GM12878 (cell line): ENCODE results near the gene INTS6. TPM values are rescaled to one million over a fixed set of nuclear protein-coding genes. Genes with fewer than 3 reads are reported as not detected.

Experiments used
- ATAC-seq: fragments of 200-7000 bp; cut with Tn5 transposase; 3 replicates; pipeline ENCODE4 v1.9.1; 2020; ENCODE audit warnings: mild to moderate bottlenecking, moderate library complexity
- BruUV-seq: library from RNA; stranded (reverse); fragments of 400-500 nt; replicated peaks from 2 replicates; lab custom pipeline; 2021; lab: Mats Ljungman, UMichigan
- CTCF ChIA-PET: fragments of 300-600 bp; sonication (Branson Sonifier 250); formaldehyde crosslinking; extraction: SDS; loops from one replicate; lab custom pipeline; 2021; ENCODE audit warnings: inconsistent platforms; lab: Yijun Ruan, JAX
- POLR2A ChIA-PET: fragments of 350-600 bp; formaldehyde crosslinking; extraction: SDS; loops from one replicate; lab custom pipeline; 2021; ENCODE audit warnings: inconsistent platforms; lab: Charles Lee
- RAD21 ChIA-PET: fragments of 300-600 bp; sonication (Branson Sonifier 250); formaldehyde crosslinking; loops from one replicate; lab custom pipeline; 2023; ENCODE audit warnings: antibody characterized with exemption; ENCODE audit not compliant: unreplicated experiment; lab: Charles Lee
- SMC1A ChIA-PET: fragments of 300-600 bp; sonication (Branson Sonifier 250); formaldehyde crosslinking; loops from one replicate; lab custom pipeline; 2023; ENCODE audit not compliant: unreplicated experiment, uncharacterized antibody; lab: Charles Lee
- DNase-seq: peaks from one replicate; pipeline ENCODE4 v3.0.0-alpha.2; 2011; ENCODE audit warnings: low read depth, low spot score
- FAIRE-seq: peaks from 3 replicates; lab custom pipeline; 2011; peaks lifted over from hg19 to GRCh38; lab: Jason Lieb, UNC
- H2AFZ ChIP-seq: 2 replicates; pipeline ENCODE4 v1.6.0; 2011; ENCODE audit warnings: low read depth, low read length, control low read depth; ENCODE audit not compliant: control insufficient read depth
- H3K27ac ChIP-seq: 2 replicates; pipeline ENCODE4 v1.5.1; 2011; ENCODE audit warnings: control low read depth; ENCODE audit not compliant: control insufficient read depth, insufficient read depth
- H3K27me3 ChIP-seq, 2 experiments: replicated peaks in 1 of 2; 2 replicates each; pipeline versions ENCODE4 v1.6.0 to v1.6.1; 2011; ENCODE audit warnings: low read length in 1 of 2; ENCODE audit not compliant: control insufficient read depth in 2 of 2, insufficient read depth in 2 of 2
- H3K36me3 ChIP-seq, 2 experiments: 2 replicates each; pipeline ENCODE4 v1.5.1; 2011; ENCODE audit warnings: low read length in 1 of 2; ENCODE audit not compliant: control insufficient read depth in 2 of 2, insufficient read depth in 2 of 2
- H3K4me1 ChIP-seq: 2 replicates; pipeline ENCODE4 v1.6.1; 2011; ENCODE audit warnings: mild to moderate bottlenecking, low read length, moderate library complexity, mixed read lengths; ENCODE audit not compliant: control insufficient read depth, insufficient read depth
- H3K4me2 ChIP-seq: 2 replicates; pipeline ENCODE4 v1.6.0; 2011; ENCODE audit warnings: control low read depth; ENCODE audit not compliant: control insufficient read depth, insufficient read depth
- H3K4me3 ChIP-seq: fragments of 200-600 bp; sonication (generic); 2 replicates; pipeline ENCODE4 v1.5.1; 2016
- H3K79me2 ChIP-seq: 2 replicates; pipeline ENCODE4 v1.6.0; 2011; ENCODE audit warnings: low read length; ENCODE audit not compliant: control insufficient read depth, insufficient read depth
- H3K9ac ChIP-seq: 2 replicates; pipeline ENCODE4 v1.8.0; 2011; ENCODE audit warnings: low read length, control low read depth, mixed read lengths; ENCODE audit not compliant: control insufficient read depth, insufficient read depth
- H3K9me3 ChIP-seq: replicated peaks from 3 replicates; pipeline ENCODE4 v1.5.1; 2011; ENCODE audit warnings: mild to moderate bottlenecking, low read length; ENCODE audit not compliant: control insufficient read depth, insufficient read depth
- H4K20me1 ChIP-seq: 2 replicates; pipeline ENCODE4 v1.6.0; 2011; ENCODE audit not compliant: control insufficient read depth, insufficient read depth
- CREB1 ChIP-seq: IDR thresholded peaks from 2 replicates; pipeline ENCODE4 v1.6.1; 2012; ENCODE audit warnings: low read depth, mild to moderate bottlenecking, inconsistent platforms
- E4F1 ChIP-seq: fragments of 450-650 bp; IDR thresholded peaks from 2 replicates; pipeline ENCODE4 v1.6.1; 2018; ENCODE audit warnings: borderline replicate concordance, mild to moderate bottlenecking; ENCODE audit not compliant: partially characterized antibody
- EED ChIP-seq: sonication (generic); IDR thresholded peaks from 2 replicates; pipeline ENCODE4 v1.6.1; 2016; ENCODE audit warnings: antibody characterized with exemption, low read depth
- HDAC6 ChIP-seq: fragments of 200-600 bp; sonication (generic); IDR thresholded peaks from one replicate; pipeline ENCODE4 v1.8.0; 2017; ENCODE audit warnings: antibody characterized with exemption; ENCODE audit not compliant: unreplicated experiment
- KDM1A ChIP-seq: fragments of 200-600 bp; sonication (generic); IDR thresholded peaks from 2 replicates; pipeline ENCODE4 v1.6.1; 2016; ENCODE audit warnings: borderline replicate concordance
- KLF5 ChIP-seq: fragments of 450-650 bp; IDR thresholded peaks from 2 replicates; pipeline ENCODE4 v1.6.1; 2014; ENCODE audit warnings: mild to moderate bottlenecking; ENCODE audit not compliant: partially characterized antibody
- MYB ChIP-seq: fragments of 150-350 bp; IDR thresholded peaks from 2 replicates; pipeline ENCODE4 v1.6.1; 2014; ENCODE audit warnings: mild to moderate bottlenecking, low read depth, low read length, borderline replicate concordance
- NFYB ChIP-seq: IDR thresholded peaks from 2 replicates; pipeline ENCODE4 v1.6.1; 2011; ENCODE audit warnings: low read depth, mild to moderate bottlenecking, low read length, improper control_type of control experiment, moderate library complexity; ENCODE audit not compliant: insufficient read depth
- NRF1 ChIP-seq: conservative IDR thresholded peaks from 2 replicates; pipeline ENCODE4 v1.6.1; 2011; ENCODE audit warnings: mild to moderate bottlenecking, low read depth, low read length, improper control_type of control experiment
- PRDM15 ChIP-seq: fragments of 450-650 bp; formaldehyde crosslinking; IDR thresholded peaks from 2 replicates; pipeline ENCODE4 v1.4.0; 2020; ENCODE audit warnings: mild to moderate bottlenecking, moderate library complexity
- RAD51 ChIP-seq: fragments of 450-650 bp; IDR thresholded peaks from 2 replicates; pipeline ENCODE4 v1.6.1; 2016; ENCODE audit warnings: moderate library complexity, mild to moderate bottlenecking, inconsistent platforms
- SREBF1 ChIP-seq: IDR thresholded peaks from 2 replicates; pipeline ENCODE4 v1.6.1; 2012; ENCODE audit warnings: mild to moderate bottlenecking, low read length
- TARDBP ChIP-seq: IDR thresholded peaks from 2 replicates; pipeline ENCODE4 v1.6.1; 2016; ENCODE audit warnings: borderline replicate concordance
- TCF7 ChIP-seq: IDR thresholded peaks from 2 replicates; pipeline ENCODE4 v1.6.1; 2014; ENCODE audit warnings: antibody characterized with exemption, borderline replicate concordance
- USF1 ChIP-seq: IDR thresholded peaks from 2 replicates; pipeline ENCODE4 v1.6.1; 2011; ENCODE audit warnings: borderline replicate concordance, low read depth, mild to moderate bottlenecking, moderate library complexity, mixed read lengths, low read length; ENCODE audit not compliant: insufficient read depth; ENCODE audit errors: extremely low read length
- ZNF217 ChIP-seq: fragments of 450-650 bp; IDR thresholded peaks from 2 replicates; pipeline ENCODE4 v1.6.1; 2017; ENCODE audit warnings: antibody characterized with exemption, mild to moderate bottlenecking
- WGBS: methylation state at CpG from one replicate; pipeline ENCODE4 v1.1.6; 2016; ENCODE audit warnings: low lambda C conversion rate; ENCODE audit not compliant: insufficient replicate concordance, insufficient coverage; ENCODE audit errors: missing lambda C conversion rate; 5-methylcytosine and 5-hydroxymethylcytosine counted together
- in situ Hi-C: fragments of 300-500 bp; cut with MboI; formaldehyde crosslinking; loops from 9 replicates; pipeline ENCODE4 v1.14.3; 2018; ENCODE audit warnings: mixed read lengths
- intact Hi-C: fragments of 100-400 bp; cut with micrococcal nuclease; formaldehyde crosslinking; loops from one replicate; pipeline ENCODE4 v1.14.2; 2022; ENCODE audit not compliant: unreplicated experiment
- polyA plus RNA-seq, 11 experiments: library from polyadenylated mRNA; depleted of rRNA in 4 of 11; unstranded in 6 of 11; stranded (reverse) in 5 of 11; fragments of >200 nt; fragmentation: Nextera tagmentation in 4 of 11; fragmentation: Illumina TruSeq in 1 of 11; extraction: Ambion mirVana in 4 of 11; extraction: Trizol in 1 of 11; gene quantifications; 1 replicate in 1 of 11; 2 replicates in 10 of 11; pipeline versions ENCODE4 v1.2.1 to v1.2.3, GENCODE V29; 2011 to 2016; ENCODE audit warnings: inconsistent platforms in 2 of 11, missing spikeins in 2 of 11, low read depth in 1 of 11
- total RNA-seq, 4 experiments: library from RNA; depleted of rRNA in 3 of 4; stranded (reverse); fragments of >200 nt in 3 of 4; fragmentation: Illumina TruSeq in 1 of 4; extraction: Trizol in 1 of 4; gene quantifications; 2 replicates each; pipeline versions ENCODE4 v1.2.1 to v1.2.3, GENCODE V29; 2013 to 2021
- TF ChIP-seq, protein P1 (sequence below): IDR thresholded peaks from 2 replicates; pipeline ENCODE4 v1.6.1; 2011; ENCODE audit warnings: low read depth, low read length, improper control_type of control experiment, borderline replicate concordance

The INTS6 gene
- total and polyA plus RNA-seq, 10 of the 15 experiments (the other 5 are each of a cell fraction or from before 2014, with no cell fraction given) = 7.2 to 57.7 (median 30.9) TPM

GRCh38 chr13:51370811-51371210 lies 82.0 kb downstream of the INTS6 start (continued):
- TF ChIP-seq PRDM15 (CRISPR knock-in tag) (no peak), KDM1A (no peak), CREB1 (no peak), NFYB (no peak), RAD51 (no peak), TARDBP (no peak), ZNF217 (no peak), TCF7 (no peak), NRF1 (no peak), HDAC6 (no peak)

DNA sequence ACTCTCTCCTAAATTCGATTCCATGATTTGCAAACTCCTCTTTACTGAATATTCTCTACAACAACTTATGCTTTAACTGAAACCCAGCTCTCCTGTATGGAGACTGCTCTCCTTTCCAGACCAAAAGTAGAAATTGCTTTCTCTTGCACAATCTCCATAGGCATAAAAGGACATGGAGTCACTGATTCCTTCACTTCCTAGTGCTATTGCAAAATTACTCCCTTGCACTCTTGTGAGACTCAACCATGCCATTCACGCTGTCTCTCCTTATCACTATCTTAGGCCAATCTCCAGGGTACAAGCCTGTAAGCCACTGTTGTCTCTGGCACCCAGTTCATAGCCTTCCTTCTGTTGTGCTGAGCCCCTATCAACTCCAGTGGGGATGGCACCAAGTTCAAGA lies 82.7 kb downstream of the INTS6 start:
- DNase-seq = no peak
- no peaks in the 10 kb centered on the region for H3K79me2 ChIP-seq
- no peak for FAIRE-seq
- H3K4me1 ChIP-seq = no peaks in the 10 kb centered on the region
- H4K20me1 ChIP-seq = no peaks in the 10 kb centered on the region
- H3K9ac ChIP-seq = no peak overlapping the region
- RAD21 ChIA-PET = no interaction called here
- H3K27me3 ChIP-seq = no peaks in the 10 kb centered on the region
- CTCF ChIA-PET = interaction anchor here (1.0 to 1.4 kb wide), 2 partner anchors 411 to 428 kb away, joined by 3 to 5 read pairs; no protein-coding TSS in a partner anchor
- intact Hi-C loops (no loop called here), in situ Hi-C loops (no loop called here)
- no peak for ATAC-seq
- WGBS = 100% methylated on average over 2 of the region's 2 CpGs
- POLR2A ChIA-PET = no interaction called here
- no TSS peak for BruUV-seq
- H3K4me2 ChIP-seq = no peak overlapping the region
- H3K27ac ChIP-seq = no peak overlapping the region
- H3K36me3 ChIP-seq = peaks cover 0 to 49% of the 10 kb centered on the region in 2 experiments; a peak in 3 of 4 replicates
- no peak overlapping the region for H2AFZ ChIP-seq
- H3K9me3 ChIP-seq = no peaks in the 10 kb centered on the region
- SMC1A ChIA-PET = interaction anchor here (1.2 kb wide), 1 partner anchor 10 kb away, joined by 5 read pairs; no protein-coding TSS in a partner anchor
- H3K4me3 ChIP-seq = no peak overlapping the region
- TF ChIP-seq, protein P1, sequence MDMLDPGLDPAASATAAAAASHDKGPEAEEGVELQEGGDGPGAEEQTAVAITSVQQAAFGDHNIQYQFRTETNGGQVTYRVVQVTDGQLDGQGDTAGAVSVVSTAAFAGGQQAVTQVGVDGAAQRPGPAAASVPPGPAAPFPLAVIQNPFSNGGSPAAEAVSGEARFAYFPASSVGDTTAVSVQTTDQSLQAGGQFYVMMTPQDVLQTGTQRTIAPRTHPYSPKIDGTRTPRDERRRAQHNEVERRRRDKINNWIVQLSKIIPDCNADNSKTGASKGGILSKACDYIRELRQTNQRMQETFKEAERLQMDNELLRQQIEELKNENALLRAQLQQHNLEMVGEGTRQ = no peak
- no peak for TF ChIP-seq MYB
- TF ChIP-seq KLF5 = no peak
- no peak for TF ChIP-seq SREBF1
- TF ChIP-seq EED = no peak
- TF ChIP-seq USF1 = no peak
- TF ChIP-seq E4F1 = no peak
